Fibroblast of pulmonary artery (primary cell): ENCODE data around the gene APRT.

Source experiments
- DNase-seq: peaks from one replicate; pipeline ENCODE4 v3.0.0-alpha.2; 2010; ENCODE audit warnings: low read depth
- H3K4me3 ChIP-seq: replicated peaks from 2 replicates; pipeline ENCODE4 v1.5.1; 2011; ENCODE audit warnings: low read depth, mild to moderate bottlenecking, control low read depth, low read length, moderate library complexity
- CTCF ChIP-seq: IDR thresholded peaks from 2 replicates; pipeline ENCODE4 v1.5.1; 2011; ENCODE audit warnings: mild to moderate bottlenecking, control low read depth, low read length, inconsistent platforms; ENCODE audit errors: missing control alignments

APRT gene

GRCh38 chr16:88856122-88856827, 44.5 kb upstream of the APRT start:
- TF ChIP-seq CTCF: no peak
- H3K4me3 ChIP-seq: peak overlapping the region; percentile 99
- DNase-seq: no peak

GRCh38 chr16:88855736-88856121, 44.0 kb upstream of the APRT start:
- DNase-seq: no peak
- no peak for TF ChIP-seq CTCF
- peak overlapping the region; percentile 99 for H3K4me3 ChIP-seq

GRCh38 chr16:88855176-88855575, 43.4 kb upstream of the APRT start:
- H3K4me3 ChIP-seq: no peak overlapping the region
- no peak for DNase-seq

GRCh38 chr16:88854306-88855111, 42.8 kb upstream of the APRT start:
- H3K4me3 ChIP-seq: no peak overlapping the region
- no peak for DNase-seq
- no peak for TF ChIP-seq CTCF

More at GRCh38 chr16:88855176-88855575, 43.4 kb upstream of the APRT start:
- TF ChIP-seq CTCF: no peak

- TF ChIP-seq CTCF: no peak
- H3K4me3 ChIP-seq: no peak overlapping the region
- DNase-seq: no peak
These were observed 41.7 kb upstream of the APRT start for GRCh38 chr16:88853325-88853941.

- no peak for TF ChIP-seq CTCF
- no peak for DNase-seq
- no peak overlapping the region for H3K4me3 ChIP-seq
These were observed 39.9 kb upstream of the APRT start for GRCh38 chr16:88851616-88852015.
